Panc1 (cell line): ENCODE measurements around the gene PHETA2. TPM values are rescaled to one million over a fixed set of nuclear protein-coding genes. Genes with fewer than 3 reads are reported as not detected.
A peak's percentile ranks its signal among the peaks of the same experiment; 100 is the strongest.
"Not testable (repeated sequence)": the region's sequence is repeated elsewhere in the genome, so short reads cannot be mapped to it uniquely, and the experiment has no call there.

Experiments
- ATAC-seq: fragments of 200-7000 bp; cut with Tn5 transposase; 2 replicates; pipeline ENCODE4 v1.9.1; 2020; ENCODE audit warnings: mild to moderate bottlenecking, moderate library complexity
- BruUV-seq: library from RNA; stranded (reverse); fragments of 400-500 nt; replicated peaks from 2 replicates; lab custom pipeline; 2021; lab: Mats Ljungman, UMichigan
- CTCF ChIA-PET: fragments of 300-600 bp; sonication (Branson Sonifier 250); formaldehyde crosslinking; loops from one replicate; lab custom pipeline; 2022; ENCODE audit warnings: antibody characterized with exemption; lab: Charles Lee
- POLR2A ChIA-PET: fragments of 300-600 bp; sonication (Branson Sonifier 250); formaldehyde crosslinking; loops from one replicate; lab custom pipeline; 2022; ENCODE audit warnings: antibody characterized with exemption; lab: Charles Lee
- DNase-seq: peaks from one replicate; pipeline ENCODE4 v3.0.0-alpha.2; 2010; ENCODE audit warnings: low read depth, low spot score
- H3K27ac ChIP-seq: 2 replicates; pipeline ENCODE4 v1.5.1; 2011; ENCODE audit warnings: mild to moderate bottlenecking, low read length, inconsistent platforms
- H3K27me3 ChIP-seq: fragments of 200-500 bp; sonication (Bioruptor generic); 2 replicates; pipeline ENCODE4 v1.6.0; 2014; ENCODE audit warnings: low read length, inconsistent platforms; ENCODE audit not compliant: control insufficient read depth, insufficient read depth
- H3K36me3 ChIP-seq: fragments of 200-500 bp; sonication (Bioruptor generic); 2 replicates; pipeline ENCODE4 v1.5.1; 2014; ENCODE audit warnings: inconsistent platforms, mild to moderate bottlenecking, low read length, moderate library complexity; ENCODE audit not compliant: control insufficient read depth, insufficient read depth
- H3K4me1 ChIP-seq: 2 replicates; pipeline ENCODE4 v1.5.1; 2011; ENCODE audit warnings: inconsistent platforms, mild to moderate bottlenecking, low read length, moderate library complexity; ENCODE audit not compliant: control insufficient read depth, insufficient read depth
- H3K4me3 ChIP-seq, 2 experiments: 2 replicates each; pipeline ENCODE4 v1.5.1; 2011 to 2012; ENCODE audit warnings: low read depth in 2 of 2, low read length in 2 of 2, mild to moderate bottlenecking in 2 of 2, inconsistent platforms in 1 of 2, moderate library complexity in 1 of 2
- H3K9me3 ChIP-seq: fragments of 200-500 bp; sonication (Bioruptor generic); 2 replicates; pipeline ENCODE4 v1.5.1; 2014; ENCODE audit warnings: low read depth, mild to moderate bottlenecking, inconsistent platforms, low read length, moderate library complexity; ENCODE audit not compliant: control insufficient read depth, insufficient read depth
- CTCF ChIP-seq: fragments of 450-650 bp; IDR thresholded peaks from 2 replicates; pipeline ENCODE4 v1.5.1; 2017; ENCODE audit warnings: mild to moderate bottlenecking
- POLR2AphosphoS5 ChIP-seq: IDR thresholded peaks from 2 replicates; pipeline ENCODE4 v1.6.1; 2012; ENCODE audit warnings: mild to moderate bottlenecking, low read depth, low read length, moderate library complexity
- REST ChIP-seq, 2 experiments: IDR thresholded peaks; 2 replicates each; pipeline ENCODE4 v1.6.1; 2011 to 2012; ENCODE audit warnings: low read depth in 2 of 2, control low read depth in 1 of 2, low read length in 1 of 2, mild to moderate bottlenecking in 1 of 2, moderate library complexity in 1 of 2; ENCODE audit not compliant: insufficient read depth in 1 of 2
- SIN3A ChIP-seq: IDR thresholded peaks from 2 replicates; pipeline ENCODE4 v1.6.1; 2012; ENCODE audit warnings: low read depth, mild to moderate bottlenecking, low read length, moderate library complexity, borderline replicate concordance; ENCODE audit not compliant: insufficient read depth
- TCF7L2 ChIP-seq: IDR thresholded peaks from 2 replicates; pipeline ENCODE4 v1.6.1; 2011; ENCODE audit warnings: mild to moderate bottlenecking, low read depth, low read length, inconsistent platforms
- in situ Hi-C: cut with HindIII; loops from 2 replicates; pipeline ENCODE4 v1.10.0; 2016; ENCODE audit warnings: low sequenced_read_pairs, low pct_unique_long_range_greater_than_20kb
- intact Hi-C: fragments of 100-400 bp; cut with micrococcal nuclease; formaldehyde crosslinking; loops from one replicate; pipeline ENCODE4 v1.10.0; 2022; ENCODE audit not compliant: unreplicated experiment
- total RNA-seq: library from RNA; stranded (reverse); gene quantifications from one replicate; pipeline ENCODE4 v1.2.1, GENCODE V29; 2021; ENCODE audit not compliant: unreplicated experiment

The PHETA2 gene
- total RNA-seq, 1 experiment from 2014 or later, result 1.3 TPM

- H3K9me3 ChIP-seq, result no peaks in the 10 kb centered on the region
- no peaks in the 10 kb centered on the region for H3K36me3 ChIP-seq
- ChIA-PET CTCF (no interaction called here), POLR2A (no interaction called here)
- DNase-seq (no peak), ATAC-seq (peak; percentile 98)
- H3K4me1 ChIP-seq, result no peaks in the 10 kb centered on the region
- H3K4me3 ChIP-seq, result peak within 1 kb of the TSS; percentile 59 to 78
- no peaks in the 10 kb centered on the region for H3K27me3 ChIP-seq
- no TSS peak for BruUV-seq
- in situ Hi-C loops (no loop called here), intact Hi-C loops (loop anchor here (5.0 kb wide), 1 partner anchor 103 kb away; the partner anchor contains the start of gene SEPTIN3)
- TF ChIP-seq REST (IDR thresholded peaks at IDR 0.05; ENCODE audit: insufficient read depth in 1 of 2, low read depth in 2 of 2, low read length in 1 of 2), result no peak
- TF ChIP-seq POLR2AphosphoS5, result peak; percentile 58
- 0 out of 2 replicates have a peak, but pooled peaks have one; percentile 62 for TF ChIP-seq SIN3A
- no peak for TF ChIP-seq TCF7L2
- TF ChIP-seq CTCF, result no peak
- peak within 1 kb of the TSS; percentile 77 for H3K27ac ChIP-seq
These were observed 3.3 kb upstream of the PHETA2 start, which contains the start of gene NAGA for GRCh38 chr22:42070517-42071422. Gene NAGA, minus strand, starts transcription at chr22:42070812. Its CDS starts 515 bp downstream, at chr22:42070297.

- H3K27me3 ChIP-seq, in situ Hi-C loops, DNase-seq, ATAC-seq, BruUV-seq, H3K9me3 ChIP-seq, H3K4me1 ChIP-seq, CTCF ChIA-PET, H3K36me3 ChIP-seq, POLR2A ChIA-PET: not testable (repeated sequence)
- intact Hi-C loops, result loop anchor here (5.0 kb wide), 1 partner anchor 104 kb away; the partner anchor contains the start of gene SEPTIN3
- H3K4me3 ChIP-seq, result peak overlapping the region; percentile 59 to 78; a peak in 3 of 4 replicates
- H3K27ac ChIP-seq, result peak overlapping the region; percentile 77
These were observed 2.5 kb upstream of the PHETA2 start for GRCh38 chr22:42071508-42071907.
